B cell (primary cell): ENCODE results near the gene CDC25B. TPM values are rescaled to one million over a fixed set of nuclear protein-coding genes. Genes with fewer than 3 reads are reported as not detected.

Source experiments
- ATAC-seq: fragments of 200-7000 bp; cut with Tn5 transposase; one replicate; pipeline ENCODE4 v1.10.0; 2021; ENCODE audit warnings: low read depth, mild to moderate bottlenecking, moderate number of reproducible peaks, moderate library complexity
- CTCF ChIA-PET: fragments of 350-600 bp; sonication (Branson Sonifier 250); formaldehyde crosslinking; loops from one replicate; lab custom pipeline; 2021; ENCODE audit warnings: antibody characterized with exemption, inconsistent platforms; lab: Charles Lee
- POLR2A ChIA-PET: fragments of 350-600 bp; sonication (Branson Sonifier 250); formaldehyde crosslinking; loops from one replicate; lab custom pipeline; 2021; ENCODE audit warnings: antibody characterized with exemption; lab: Charles Lee
- DNase-seq: peaks from one replicate; pipeline ENCODE4 v3.0.0; 2013
- H2AFZ ChIP-seq: 2 replicates; pipeline ENCODE4 v1.6.1; 2012; ENCODE audit warnings: mild to moderate bottlenecking, low read depth, low read length; ENCODE audit not compliant: insufficient read depth, poor library complexity, severe bottlenecking
- H3K27ac ChIP-seq, 2 donors: 1 replicate in 1 of 2; 2 replicates in 1 of 2; pipeline ENCODE4 v1.5.1; 2012 to 2013; ENCODE audit warnings: low read length in 2 of 2, mild to moderate bottlenecking in 2 of 2, moderate library complexity in 1 of 2
- H3K27me3 ChIP-seq, 4 experiments: fragments of 200-600 bp in 1 of 4; sonication (generic) in 1 of 4; replicated peaks in 1 of 4; 1 replicate in 2 of 4; 2 replicates in 2 of 4; pipeline versions ENCODE4 v1.6.1 to v1.7.0; 2013 to 2016; ENCODE audit warnings: low read length in 3 of 4, mild to moderate bottlenecking in 2 of 4, mixed read lengths in 1 of 4, moderate library complexity in 1 of 4; ENCODE audit not compliant: insufficient read depth in 4 of 4, control insufficient read depth in 3 of 4; ENCODE audit errors: control extremely low read depth in 1 of 4
- H3K36me3 ChIP-seq, 2 experiments: replicated peaks in 1 of 2; 1 replicate in 1 of 2; 2 replicates in 1 of 2; pipeline versions ENCODE4 v1.6.1 to v1.7.1; 2013; ENCODE audit warnings: low read length in 1 of 2; ENCODE audit not compliant: insufficient read depth in 2 of 2, control insufficient read depth in 1 of 2; ENCODE audit errors: control extremely low read depth in 1 of 2, extremely low read depth in 1 of 2
- H3K4me1 ChIP-seq, 2 donors: fragments of 200-600 bp in 1 of 2; sonication (generic) in 1 of 2; 1 replicate in 1 of 2; 2 replicates in 1 of 2; pipeline versions ENCODE4 v1.5.1 to v1.6.1; 2013 to 2017; ENCODE audit warnings: low read length in 2 of 2; ENCODE audit not compliant: control insufficient read depth in 2 of 2, insufficient read depth in 2 of 2
- H3K4me2 ChIP-seq: replicated peaks from 2 replicates; pipeline ENCODE3; 2012; ENCODE audit warnings: mild to moderate bottlenecking, low read depth, low read length; ENCODE audit not compliant: poor library complexity, severe bottlenecking
- H3K4me3 ChIP-seq, 5 experiments: fragments of 200-600 bp in 1 of 5; sonication (generic) in 1 of 5; 1 replicate in 3 of 5; 2 replicates in 2 of 5; pipeline versions ENCODE4 v1.5.1 to v1.7.0; 2011 to 2016; ENCODE audit warnings: low read length in 4 of 5, mild to moderate bottlenecking in 4 of 5, low read depth in 2 of 5, control low read depth in 1 of 5, moderate library complexity in 1 of 5; ENCODE audit not compliant: insufficient read depth in 1 of 5; ENCODE audit errors: control extremely low read depth in 1 of 5, extremely low read depth in 1 of 5
- H3K79me2 ChIP-seq: fragments of 200-600 bp; sonication (generic); one replicate; pipeline ENCODE4 v1.6.0; 2016; ENCODE audit warnings: low read length; ENCODE audit not compliant: control insufficient read depth, insufficient read depth
- H3K9ac ChIP-seq: fragments of 200-600 bp; sonication (generic); 2 replicates; pipeline ENCODE4 v1.6.1; 2017; ENCODE audit warnings: mild to moderate bottlenecking, low read length, moderate library complexity
- H3K9me3 ChIP-seq, 3 donors: one replicate each; pipeline versions ENCODE4 v1.6.1 to v1.7.1; 2013; ENCODE audit warnings: low read length in 2 of 3; ENCODE audit not compliant: control insufficient read depth in 2 of 3, insufficient read depth in 1 of 3; ENCODE audit errors: control extremely low read depth in 1 of 3
- H4K20me1 ChIP-seq: 2 replicates; pipeline ENCODE4 v1.6.0; 2012; ENCODE audit warnings: mild to moderate bottlenecking, low read length; ENCODE audit not compliant: insufficient read depth, control insufficient read depth, poor library complexity, severe bottlenecking
- H3K27ac Mint-ChIP-seq: one replicate; pipeline ENCODE4 v1.8.0; 2021; ENCODE audit warnings: mixed read lengths
- H3K27me3 Mint-ChIP-seq: one replicate; pipeline ENCODE4 v1.8.0; 2021; ENCODE audit warnings: mixed read lengths
- H3K4me1 Mint-ChIP-seq: one replicate; pipeline ENCODE4 v1.8.0; 2021; ENCODE audit warnings: mixed read lengths
- H3K4me3 Mint-ChIP-seq: one replicate; pipeline ENCODE4 v1.8.0; 2021; ENCODE audit warnings: mixed read lengths
- H3K9me3 Mint-ChIP-seq: one replicate; pipeline ENCODE4 v1.8.0; 2022; ENCODE audit warnings: mixed read lengths; ENCODE audit not compliant: insufficient read depth
- EZH2 ChIP-seq: IDR thresholded peaks from 2 replicates; pipeline ENCODE4 v1.6.1; 2012; ENCODE audit warnings: borderline replicate concordance, low read depth, mild to moderate bottlenecking, moderate library complexity, low read length; ENCODE audit not compliant: insufficient read depth, poor library complexity, severe bottlenecking
- WGBS: methylation state at CpG from one replicate; pipeline ENCODE4 v1.1.5; 2013; ENCODE audit warnings: missing lambda C conversion rate; ENCODE audit not compliant: insufficient coverage; 5-methylcytosine and 5-hydroxymethylcytosine counted together
- intact Hi-C: fragments of 100-400 bp; cut with micrococcal nuclease; formaldehyde crosslinking; loops from one replicate; pipeline ENCODE4 v1.10.0; 2022
- polyA plus RNA-seq: library from polyadenylated mRNA; depleted of rRNA; stranded (reverse); fragments of >200 nt; gene quantifications from 2 replicates; pipeline ENCODE4 v1.2.3, GENCODE V29; 2012
- total RNA-seq, 2 donors: library from RNA; stranded (reverse); fragments of 120-200 nt in 1 of 2; gene quantifications; 1 replicate in 1 of 2; 2 replicates in 1 of 2; pipeline versions ENCODE4 v1.2.3 to v1.2.4, GENCODE V29; 2013 to 2022
- TF ChIP-seq, protein P1 (sequence below): fragments of 200-600 bp; IDR thresholded peaks from one replicate; pipeline ENCODE4 v1.8.0; 2022; ENCODE audit warnings: antibody characterized with exemption, mild to moderate bottlenecking

Gene CDC25B
- total and polyA plus RNA-seq, 2 donors (not counting 1 experiment from before 2014, with no cell fraction given): 72.3 to 114 TPM

DNA sequence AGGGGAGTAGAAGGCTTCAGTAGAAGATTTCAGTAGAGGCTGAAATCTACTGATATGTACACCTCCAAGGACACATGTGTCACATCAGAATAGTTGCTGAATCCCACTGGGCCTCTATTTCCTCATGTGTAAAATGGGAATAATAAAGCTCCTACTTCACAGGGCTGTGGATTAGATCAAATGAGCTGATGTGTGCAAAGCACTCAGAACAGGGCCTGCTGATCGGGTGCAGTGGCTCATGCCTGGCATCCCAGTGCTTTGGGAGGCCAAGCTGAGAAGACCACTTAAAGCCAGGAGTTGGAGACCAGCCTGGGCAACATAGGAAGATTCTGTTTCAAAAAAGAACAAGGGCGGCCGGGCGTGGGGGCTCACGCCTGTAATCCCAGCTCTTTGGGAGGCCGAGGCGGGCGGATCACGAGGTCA lies 16.2 kb downstream of the CDC25B start:
- peak overlapping the region in 1 of 2 donors; percentile 35 for H3K27ac ChIP-seq
- no peak for ATAC-seq
- no peaks in the 10 kb centered on the region for H3K27me3 ChIP-seq
- H3K4me1 ChIP-seq: peaks cover 8 to 17% of the 10 kb centered on the region in 2 donors
- intact Hi-C loops: no loop called here
- peaks cover 14% of the 10 kb centered on the region for H3K4me1 Mint-ChIP-seq
- no peaks in the 10 kb centered on the region for H4K20me1 ChIP-seq
- H3K4me3 ChIP-seq: no peak overlapping the region
- ChIA-PET CTCF (interaction anchor here (1.0 to 2.4 kb wide), 3 partner anchors 8 to 44 kb away, joined by 3 to 12 read pairs (median 11); partner anchors contain the start of genes ADISSP and AP5S1), POLR2A (interaction anchor here (0.8 to 1.3 kb wide), 3 partner anchors 9 to 16 kb away, joined by 3 to 6 read pairs (median 4); partner anchors contain the start of genes AP5S1 and CDC25B)
- no peaks in the 10 kb centered on the region for H3K79me2 ChIP-seq
- H2AFZ ChIP-seq: no peak overlapping the region
- H3K9me3 ChIP-seq: peaks cover 0 to 2% (median 0%) of the 10 kb centered on the region in 3 donors
- TF ChIP-seq EZH2: no peak
- TF ChIP-seq, protein P1, sequence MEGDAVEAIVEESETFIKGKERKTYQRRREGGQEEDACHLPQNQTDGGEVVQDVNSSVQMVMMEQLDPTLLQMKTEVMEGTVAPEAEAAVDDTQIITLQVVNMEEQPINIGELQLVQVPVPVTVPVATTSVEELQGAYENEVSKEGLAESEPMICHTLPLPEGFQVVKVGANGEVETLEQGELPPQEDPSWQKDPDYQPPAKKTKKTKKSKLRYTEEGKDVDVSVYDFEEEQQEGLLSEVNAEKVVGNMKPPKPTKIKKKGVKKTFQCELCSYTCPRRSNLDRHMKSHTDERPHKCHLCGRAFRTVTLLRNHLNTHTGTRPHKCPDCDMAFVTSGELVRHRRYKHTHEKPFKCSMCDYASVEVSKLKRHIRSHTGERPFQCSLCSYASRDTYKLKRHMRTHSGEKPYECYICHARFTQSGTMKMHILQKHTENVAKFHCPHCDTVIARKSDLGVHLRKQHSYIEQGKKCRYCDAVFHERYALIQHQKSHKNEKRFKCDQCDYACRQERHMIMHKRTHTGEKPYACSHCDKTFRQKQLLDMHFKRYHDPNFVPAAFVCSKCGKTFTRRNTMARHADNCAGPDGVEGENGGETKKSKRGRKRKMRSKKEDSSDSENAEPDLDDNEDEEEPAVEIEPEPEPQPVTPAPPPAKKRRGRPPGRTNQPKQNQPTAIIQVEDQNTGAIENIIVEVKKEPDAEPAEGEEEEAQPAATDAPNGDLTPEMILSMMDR: no peak
- H3K27ac Mint-ChIP-seq: peak overlapping the region; percentile 63
- no peak for DNase-seq
- no peak overlapping the region for H3K9ac ChIP-seq
- H3K4me2 ChIP-seq: peak overlapping the region; percentile 59
- WGBS: 99% methylated on average over 5 of the region's 9 CpGs
- no peaks in the 10 kb centered on the region for H3K36me3 ChIP-seq
- no peaks in the 10 kb centered on the region for H3K9me3 Mint-ChIP-seq
- peak overlapping the region; percentile 87 for H3K4me3 Mint-ChIP-seq
- no peaks in the 10 kb centered on the region for H3K27me3 Mint-ChIP-seq

GRCh38 chr20:3812975-3813847 lies 17.1 kb downstream of the CDC25B start:
- ATAC-seq: no peak
- intact Hi-C loops: no loop called here
- no peak overlapping the region for H3K4me2 ChIP-seq
- H2AFZ ChIP-seq: no peak overlapping the region
- no peaks in the 10 kb centered on the region for H4K20me1 ChIP-seq
- no peak overlapping the region for H3K27ac ChIP-seq
- no peaks in the 10 kb centered on the region for H3K36me3 ChIP-seq
- H3K27me3 Mint-ChIP-seq: no peaks in the 10 kb centered on the region
- H3K79me2 ChIP-seq: no peaks in the 10 kb centered on the region
- H3K9ac ChIP-seq: no peak overlapping the region
- H3K9me3 ChIP-seq: peaks cover 0 to 2% (median 0%) of the 10 kb centered on the region in 3 donors
- ChIA-PET CTCF (interaction anchor here (1.0 to 2.4 kb wide), 2 partner anchors 33 to 45 kb away, joined by 3 to 11 read pairs; partner anchors contain the start of gene ADISSP), POLR2A (interaction anchor here (0.8 to 1.3 kb wide), 4 partner anchors 13 to 45 kb away, joined by 3 to 6 read pairs (median 4); partner anchors contain the start of genes ADISSP and CDC25B)
- H3K4me3 ChIP-seq: no peak overlapping the region
- H3K9me3 Mint-ChIP-seq: no peaks in the 10 kb centered on the region
- peaks cover 8 to 15% of the 10 kb centered on the region in 2 donors for H3K4me1 ChIP-seq
- no peak overlapping the region for H3K4me3 Mint-ChIP-seq
- DNase-seq: no peak
- peaks cover 14% of the 10 kb centered on the region for H3K4me1 Mint-ChIP-seq
- H3K27ac Mint-ChIP-seq: no peak overlapping the region
- TF ChIP-seq, protein P1: no peak
- TF ChIP-seq EZH2: no peak
- no peaks in the 10 kb centered on the region for H3K27me3 ChIP-seq
- 94% methylated on average over 6 of the region's 8 CpGs for WGBS
